Measurements from ENCODE around the gene CACNA2D1.
"Not testable (repeated sequence)": the region's sequence is repeated elsewhere in the genome, so short reads cannot be mapped to it uniquely, and the experiment has no call there.

Gene CACNA2D1

DNA sequence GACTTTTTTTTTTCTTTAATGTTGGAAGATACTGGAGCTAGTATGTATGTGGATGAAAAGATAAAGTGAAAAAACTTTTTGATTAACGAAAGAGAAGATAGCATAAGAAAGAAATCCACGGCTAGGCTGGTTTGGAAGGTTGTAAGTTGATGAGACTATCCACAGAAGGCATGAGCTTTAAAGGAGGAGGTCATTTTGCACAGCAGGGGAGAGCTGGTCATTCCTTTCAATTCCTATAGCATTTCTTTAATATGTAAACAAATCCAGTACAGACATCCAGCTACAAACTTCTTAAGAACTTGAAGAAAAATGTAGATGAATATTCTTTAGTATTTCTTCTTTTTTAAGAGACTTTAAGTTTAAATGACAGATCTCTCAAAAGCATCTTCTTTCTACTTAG lies 281.3 kb downstream of the CACNA2D1 start:
- no peak for FAIRE-seq

DNA sequence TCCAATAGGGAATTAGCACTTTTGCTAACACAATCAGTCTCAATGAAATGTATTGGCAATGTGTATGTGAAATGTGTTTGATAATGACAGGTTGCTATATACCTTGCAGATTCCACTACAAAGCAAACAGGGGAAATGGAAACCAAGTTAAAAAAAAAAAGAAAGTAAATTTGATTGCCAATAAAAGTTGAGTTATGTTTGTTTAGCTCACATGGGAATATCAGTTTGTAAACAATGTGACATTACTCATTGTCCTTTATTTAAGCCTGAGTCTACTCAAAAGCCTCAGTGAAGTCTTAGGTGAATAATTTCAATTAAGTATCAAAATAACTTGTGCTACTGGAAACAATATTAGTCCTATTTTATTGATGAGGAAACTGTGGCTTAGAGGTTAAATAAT lies 285.2 kb downstream of the CACNA2D1 start:
- no peak for FAIRE-seq

DNA sequence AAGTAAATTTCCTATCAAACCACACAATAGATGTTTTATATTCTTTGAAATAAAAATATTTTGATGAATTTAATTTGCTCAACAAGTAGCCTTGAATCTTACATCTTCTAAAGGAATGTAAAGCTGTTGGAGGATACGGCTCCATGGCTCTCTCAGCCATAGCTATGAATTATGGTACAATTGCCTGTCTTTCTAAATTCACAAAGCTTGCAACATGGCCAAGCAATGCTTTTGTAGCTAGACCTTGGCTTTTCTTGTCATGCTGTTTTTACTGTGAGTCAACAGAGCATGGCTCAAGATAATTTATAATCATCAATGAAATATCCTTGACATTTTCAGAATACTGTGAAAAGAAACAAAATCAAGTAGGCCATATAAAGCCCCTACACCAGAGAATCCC lies 286.7 kb downstream of the CACNA2D1 start:
- FAIRE-seq, result no peak

DNA sequence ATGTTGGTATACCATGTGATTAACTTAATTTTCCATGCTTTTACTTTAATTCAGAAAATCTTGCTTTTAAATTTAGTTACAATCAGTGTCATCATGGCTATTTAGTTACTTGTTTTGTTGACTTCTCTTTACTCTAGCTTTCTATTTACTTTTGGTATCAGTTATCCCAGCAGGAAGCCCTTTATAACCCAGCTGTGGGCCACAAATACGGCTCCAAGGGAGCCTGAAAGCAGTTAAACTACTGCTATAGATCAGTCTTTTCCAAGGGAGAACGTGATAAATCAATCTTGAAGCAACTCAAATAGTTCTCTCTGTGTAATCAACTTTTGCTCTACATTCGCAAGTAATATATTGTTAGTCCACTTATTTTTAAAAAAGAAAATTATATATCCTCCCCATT lies 287.4 kb downstream of the CACNA2D1 start:
- no peak for FAIRE-seq

GRCh38 chr7:82154728-82155127 lies 288.8 kb downstream of the CACNA2D1 start:
- no peak for FAIRE-seq

- no peak for FAIRE-seq
Observed at GRCh38 chr7:82153776-82154175, 289.8 kb downstream of the CACNA2D1 start.

- FAIRE-seq, result no peak
Observed at GRCh38 chr7:82152858-82153257, 290.7 kb downstream of the CACNA2D1 start.

GRCh38 chr7:82146491-82146890 lies 297.1 kb downstream of the CACNA2D1 start:
- no peak for FAIRE-seq

DNA sequence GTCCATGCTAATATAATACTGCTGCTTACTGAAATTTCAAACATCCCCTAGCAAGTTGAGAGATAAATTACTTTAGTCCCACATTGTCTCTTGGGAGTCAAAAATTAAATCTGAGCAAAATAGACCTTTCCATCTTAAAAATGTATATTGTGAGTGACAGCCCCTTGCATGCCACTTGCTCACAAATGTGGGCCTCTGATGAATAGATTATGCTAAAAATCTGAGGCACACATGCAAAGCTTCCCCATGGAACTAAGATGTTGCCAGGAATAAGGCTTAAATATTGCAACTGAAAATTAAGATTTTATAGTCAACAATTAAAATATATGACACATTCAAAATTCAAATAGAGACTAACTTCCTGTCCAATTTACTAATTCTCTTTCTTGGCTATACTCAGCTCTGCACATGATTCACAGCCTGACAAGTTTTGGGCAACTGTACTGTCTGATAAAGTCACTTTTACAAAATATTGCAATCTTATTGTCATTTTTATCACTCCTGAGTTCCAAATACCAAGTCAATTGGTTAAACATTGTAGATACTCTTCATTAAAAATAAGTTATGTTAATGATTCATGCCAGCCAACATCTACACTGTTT lies 301.2 kb downstream of the CACNA2D1 start:
- no peak for FAIRE-seq

DNA sequence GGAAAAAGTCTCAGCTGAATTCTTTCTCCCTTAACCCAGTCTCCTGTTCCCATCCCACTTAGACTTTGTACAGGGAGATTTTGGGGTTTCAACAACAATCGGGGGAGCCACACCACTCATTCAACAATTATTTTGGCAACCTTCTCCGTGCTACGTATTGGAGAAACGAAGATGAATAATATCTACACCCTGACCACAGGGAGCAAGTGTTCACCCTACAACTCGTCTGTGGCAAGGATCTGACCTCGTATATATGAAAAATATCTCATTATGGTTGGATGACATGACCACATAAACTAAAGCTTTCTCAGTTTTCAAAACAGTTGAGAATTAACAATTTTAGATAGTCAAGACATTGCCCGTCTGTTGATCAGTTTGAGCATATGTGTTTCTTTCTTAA lies 302.1 kb downstream of the CACNA2D1 start:
- FAIRE-seq, result no peak

DNA sequence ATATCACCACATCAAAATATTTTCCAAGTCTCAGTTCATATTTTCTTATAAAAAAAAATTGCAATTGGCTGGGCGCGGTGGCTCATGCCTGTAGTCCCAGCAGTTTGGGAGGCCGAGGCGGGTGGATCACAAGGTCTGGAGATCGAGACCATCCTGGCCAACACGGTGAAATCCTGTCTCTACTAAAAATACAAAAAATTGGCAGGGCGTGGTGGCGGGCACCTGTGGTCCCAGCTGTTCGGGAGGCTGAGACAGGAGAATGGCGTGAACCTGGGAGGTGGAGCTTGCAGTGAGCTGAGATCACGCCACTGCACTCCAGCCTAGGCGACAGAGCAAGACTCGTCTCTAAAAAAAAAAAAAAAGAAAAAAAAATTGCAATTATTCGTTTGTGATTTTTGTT lies 303.0 kb downstream of the CACNA2D1 start:
- FAIRE-seq, result not testable (repeated sequence)

- no peak for FAIRE-seq
Observed at GRCh38 chr7:82131215-82131614, 312.4 kb downstream of the CACNA2D1 start.

GRCh38 chr7:82129091-82129490 lies 314.5 kb downstream of the CACNA2D1 start:
- FAIRE-seq, result no peak

DNA sequence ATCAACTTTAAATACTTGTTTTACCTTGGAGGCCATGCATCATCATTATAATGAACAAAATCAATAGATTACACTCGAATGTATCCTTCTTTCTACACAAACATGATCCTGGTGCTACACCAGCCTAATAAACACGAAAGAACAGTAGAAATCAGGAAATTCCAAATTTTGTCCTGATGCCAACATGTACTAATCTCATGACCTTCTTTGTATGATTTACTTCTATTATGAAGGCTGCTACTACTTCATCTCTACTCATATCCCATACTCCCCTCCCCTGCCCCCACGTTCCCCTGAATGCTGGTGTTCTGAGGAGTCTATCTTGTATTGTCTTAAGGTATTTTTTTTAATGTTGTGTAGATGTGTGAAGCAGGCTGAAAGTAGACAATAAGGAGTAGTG lies 315.0 kb downstream of the CACNA2D1 start:
- no peak for FAIRE-seq

GRCh38 chr7:82126576-82126975 lies 317.0 kb downstream of the CACNA2D1 start:
- no peak for FAIRE-seq

GRCh38 chr7:82124445-82124844 lies 319.1 kb downstream of the CACNA2D1 start:
- no peak for FAIRE-seq

DNA sequence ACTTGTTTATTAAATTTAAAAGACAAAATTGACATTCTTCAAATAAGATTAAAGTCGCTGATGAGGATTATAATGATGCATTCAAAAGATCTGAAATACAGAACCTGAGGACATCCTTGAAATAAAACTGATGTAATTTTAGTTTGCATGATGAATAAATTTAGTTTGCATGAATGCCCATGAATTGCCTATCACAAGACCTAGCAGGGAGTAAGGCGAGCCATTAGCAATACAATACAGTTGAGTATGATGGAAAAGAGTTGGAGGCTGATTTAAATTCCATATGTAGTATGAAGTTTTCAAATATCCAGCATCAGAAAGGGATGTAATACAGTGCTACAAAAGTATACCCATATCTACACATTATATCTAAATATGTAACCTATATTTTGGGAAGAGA lies 321.3 kb downstream of the CACNA2D1 start:
- no peak for FAIRE-seq

DNA sequence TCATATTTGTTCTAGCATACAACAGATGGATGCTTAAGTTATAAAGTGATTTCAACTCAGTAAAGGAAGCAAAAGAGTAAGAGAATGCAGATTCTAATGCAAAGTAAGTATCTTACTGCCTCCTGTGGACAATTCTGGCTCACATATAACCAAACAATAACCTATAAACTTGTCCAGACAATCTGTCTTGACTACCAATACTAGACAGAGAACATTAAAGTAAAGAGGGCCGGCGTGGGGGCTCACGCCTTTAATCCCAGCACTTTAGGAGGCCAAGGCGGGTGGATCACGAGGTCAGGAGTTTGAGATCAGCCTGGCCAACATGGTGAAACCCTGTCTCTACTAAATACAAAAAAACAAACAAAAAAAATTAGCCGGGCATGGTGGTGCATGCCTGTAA lies 329.3 kb downstream of the CACNA2D1 start:
- FAIRE-seq, result no peak

DNA sequence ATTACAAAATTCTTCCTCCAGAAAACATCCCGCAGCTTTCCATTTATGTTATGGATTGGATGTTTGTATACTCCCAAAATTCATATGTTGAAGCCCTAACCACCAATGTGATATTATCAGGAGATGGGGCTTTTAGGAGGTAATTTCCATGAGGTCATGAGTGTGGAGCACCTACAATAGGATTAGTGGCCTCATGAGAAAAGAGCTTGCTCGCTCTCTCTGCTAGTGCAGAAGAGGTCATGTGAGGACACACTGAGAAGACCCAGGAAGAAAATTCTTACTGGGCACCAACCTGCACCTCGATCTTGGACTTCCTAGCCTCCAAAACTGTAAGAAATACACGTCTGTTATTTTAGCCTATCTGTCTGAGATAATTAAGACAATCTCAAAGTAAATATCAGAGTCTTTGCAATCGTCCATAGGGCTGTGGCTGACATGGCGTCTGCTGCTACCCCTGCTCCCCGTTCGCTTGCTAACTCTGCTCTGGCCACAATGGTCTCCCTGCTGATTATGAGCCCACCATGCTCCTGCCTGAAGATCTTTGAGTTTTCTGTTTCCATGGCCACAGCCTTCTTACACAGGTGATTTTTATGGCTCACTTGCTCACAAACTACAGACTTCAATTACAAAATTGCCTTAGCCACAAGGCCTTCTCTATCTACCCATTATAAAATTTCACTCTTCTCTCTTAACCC lies 333.3 kb downstream of the CACNA2D1 start:
- no peak for FAIRE-seq

DNA sequence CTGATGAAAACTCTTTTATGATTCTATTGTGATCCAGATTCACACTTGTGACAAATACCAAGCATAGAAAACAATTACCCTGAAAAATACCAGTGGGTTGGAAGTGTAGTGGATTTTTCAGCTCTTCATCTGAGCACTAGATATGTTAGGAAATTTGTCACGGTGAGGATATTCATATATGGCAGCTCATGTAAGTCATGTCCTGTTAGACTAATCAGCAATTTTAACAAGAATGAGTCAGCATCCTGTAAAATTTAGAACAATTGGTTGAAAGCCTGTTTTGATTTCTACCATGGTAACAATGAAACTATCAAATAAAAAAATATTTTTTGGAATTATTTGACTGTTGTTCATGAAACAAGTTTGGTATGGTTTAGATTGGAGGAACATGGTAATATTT lies 334.3 kb downstream of the CACNA2D1 start:
- no peak for FAIRE-seq

GRCh38 chr7:82106201-82106600 lies 337.4 kb downstream of the CACNA2D1 start:
- no peak for FAIRE-seq

DNA sequence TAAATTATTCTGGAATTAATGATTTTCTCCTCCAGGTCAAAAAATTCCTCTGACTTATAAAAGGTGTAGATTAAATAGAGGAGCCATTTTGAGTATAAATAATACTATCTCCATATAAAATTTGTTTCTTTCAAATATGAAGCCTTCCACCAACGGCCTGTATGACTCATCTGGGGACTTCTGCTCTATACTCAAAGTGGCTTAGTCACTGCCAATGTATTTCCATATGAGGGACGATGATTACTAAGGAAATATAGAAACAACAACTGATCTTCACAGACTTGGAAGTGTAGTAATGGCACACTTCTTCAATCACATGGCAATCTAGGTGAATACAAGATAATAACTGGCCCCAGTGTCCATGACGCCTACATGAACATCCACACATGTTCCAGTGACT lies 338.1 kb downstream of the CACNA2D1 start:
- no peak for FAIRE-seq

- no peak for FAIRE-seq
Observed at GRCh38 chr7:82098414-82098813, 345.2 kb downstream of the CACNA2D1 start.

DNA sequence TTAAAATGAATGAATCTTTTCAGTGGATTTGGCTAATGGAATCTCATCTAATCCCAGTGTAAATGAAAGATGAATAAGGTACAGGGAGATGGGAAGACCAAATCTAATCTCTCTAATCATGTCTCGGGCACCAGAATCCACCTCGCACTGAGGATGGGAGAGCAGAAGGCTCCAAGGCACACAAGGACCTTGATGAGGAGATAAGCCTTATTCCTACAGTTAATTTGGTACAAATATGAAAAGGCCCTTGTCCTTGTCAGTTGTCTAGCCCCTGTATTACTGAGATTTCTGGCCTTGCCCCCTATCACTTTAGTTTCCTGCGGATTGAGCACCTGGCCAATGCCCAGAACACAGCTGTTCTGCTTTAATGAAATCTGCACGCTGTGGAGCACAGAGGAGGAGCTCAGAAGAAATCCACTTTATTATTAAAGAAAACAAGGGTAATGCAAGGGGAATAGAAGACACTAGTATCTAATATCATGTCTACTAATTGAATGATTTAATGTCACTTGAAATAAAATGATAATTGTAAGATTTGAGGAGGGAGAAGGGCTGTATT lies 352.4 kb downstream of the CACNA2D1 start:
- no peak for FAIRE-seq

- no peak for FAIRE-seq
Observed at GRCh38 chr7:82087099-82087498, 356.5 kb downstream of the CACNA2D1 start.
